Measurements from ENCODE around the gene APBB2. TPM values are rescaled to one million over a fixed set of nuclear protein-coding genes. Genes with fewer than 3 reads are reported as not detected.

APBB2 gene
- total and polyA plus RNA-seq, 2 of the 8 experiments (the other 6 are each of a cell fraction or from before 2014, with no cell fraction given), result 58.7 to 59.4 TPM

DNA sequence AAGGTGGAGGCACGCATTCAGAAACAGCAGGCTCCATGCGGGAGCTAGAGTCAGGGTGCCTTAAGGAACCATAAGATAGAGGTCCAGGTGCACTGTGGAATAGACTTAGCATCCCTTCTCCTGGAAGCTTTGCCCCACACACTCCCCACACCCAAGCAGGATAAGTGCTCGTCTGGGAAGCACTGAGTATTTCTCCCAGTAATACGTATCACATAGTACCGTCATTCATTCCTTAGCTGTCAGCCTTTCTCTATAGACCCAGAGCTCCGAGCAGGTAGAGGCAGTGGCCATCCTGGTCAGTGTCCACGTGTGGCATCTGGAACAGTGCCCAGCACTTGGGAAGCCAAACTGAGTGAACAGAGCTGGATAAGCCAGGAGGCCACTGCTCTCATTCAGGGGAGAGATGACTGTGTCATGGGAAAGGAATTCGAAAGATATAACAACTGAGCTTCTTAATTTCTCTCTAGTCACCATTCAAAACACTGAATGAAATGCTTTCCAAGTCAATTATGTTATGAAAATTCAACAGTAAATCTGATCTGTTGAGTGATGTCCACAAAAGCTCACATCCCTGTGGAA, 9.9 kb downstream of the APBB2 start (continued):
- TF ChIP-seq KDM5A (IDR thresholded peaks at IDR 0.05; ENCODE audit: low read length), result no peak
- no peak for TF ChIP-seq SP4 (IDR thresholded peaks at IDR 0.05; ENCODE audit: low read length)
- no peak for TF ChIP-seq BACH1 (IDR thresholded peaks at IDR 0.05; ENCODE audit: low read length)

All from H1 (cell line).